SK-N-SH (cell line): ENCODE measurements around the gene FPR1. TPM values are rescaled to one million over a fixed set of nuclear protein-coding genes. Genes with fewer than 3 reads are reported as not detected.

Experiments
- CTCF ChIA-PET: fragments of 300-600, 350-600 bp; formaldehyde crosslinking; extraction: SDS; loops from one replicate; lab custom pipeline; 2021; lab: Yijun Ruan, JAX
- POLR2A ChIA-PET: fragments of 350-600 bp; sonication (Branson Sonifier 250); formaldehyde crosslinking; extraction: SDS; loops from one replicate; lab custom pipeline; 2020; ENCODE audit warnings: antibody characterized with exemption, inconsistent platforms; lab: Yijun Ruan, JAX
- DNase-seq: peaks from one replicate; pipeline ENCODE4 v3.0.0; 2012
- H2AFZ ChIP-seq: fragments of 200-600 bp; sonication (generic); 2 replicates; pipeline ENCODE4 v1.8.1; 2016; ENCODE audit warnings: antibody characterized with exemption, mild to moderate bottlenecking, low read depth
- H3F3A ChIP-seq: fragments of 200-600 bp; sonication (generic); replicated peaks from 2 replicates; pipeline ENCODE3; 2016; ENCODE audit warnings: antibody characterized with exemption, mild to moderate bottlenecking; ENCODE audit not compliant: insufficient read depth
- H3K27ac ChIP-seq, 2 experiments: fragments of 200-500 bp in 1 of 2; fragments of 200-600 bp in 1 of 2; sonication (Bioruptor generic) in 1 of 2; sonication (generic), shearing (Covaris generic) in 1 of 2; 2 replicates each; pipeline versions ENCODE4 v1.5.1 to v1.6.1; 2014 to 2016; ENCODE audit warnings: low read depth in 2 of 2, inconsistent platforms in 1 of 2, low read length in 1 of 2, mild to moderate bottlenecking in 1 of 2, mixed read lengths in 1 of 2
- H3K27me3 ChIP-seq: fragments of 200-600 bp; sonication (generic), shearing (Covaris generic); 2 replicates; pipeline ENCODE4 v1.6.1; 2016; ENCODE audit warnings: mixed run types; ENCODE audit not compliant: insufficient read depth
- H3K36me3 ChIP-seq, 2 experiments: fragments of 200-500 bp in 1 of 2; fragments of 200-600 bp in 1 of 2; sonication (Bioruptor generic) in 1 of 2; sonication (generic) in 1 of 2; replicated peaks in 1 of 2; 2 replicates each; pipeline versions ENCODE3 to v1.5.1; 2014 to 2016; ENCODE audit warnings: low read length in 1 of 2, mild to moderate bottlenecking in 1 of 2; ENCODE audit not compliant: insufficient read depth in 2 of 2, control insufficient read depth in 1 of 2
- H3K4me1 ChIP-seq, 2 experiments: fragments of 200-500 bp in 1 of 2; fragments of 200-600 bp in 1 of 2; sonication (Bioruptor generic) in 1 of 2; sonication (generic), shearing (Covaris generic) in 1 of 2; 2 replicates each; pipeline versions ENCODE4 v1.5.1 to v1.6.1; 2014 to 2016; ENCODE audit warnings: low read depth in 1 of 2, low read length in 1 of 2, mixed run types in 1 of 2; ENCODE audit not compliant: insufficient read depth in 2 of 2, control insufficient read depth in 1 of 2
- H3K4me2 ChIP-seq: fragments of 200-600 bp; sonication (generic), shearing (Covaris generic); 2 replicates; pipeline ENCODE4 v1.6.1; 2017; ENCODE audit warnings: mixed run types
- H3K4me3 ChIP-seq, 2 experiments: fragments of 200-500 bp in 1 of 2; fragments of 200-600 bp in 1 of 2; sonication (Bioruptor generic) in 1 of 2; sonication (generic), shearing (Covaris generic) in 1 of 2; 2 replicates each; pipeline versions ENCODE4 v1.5.1 to v1.8.1; 2014 to 2016; ENCODE audit warnings: low read depth in 2 of 2, inconsistent platforms in 1 of 2, low read length in 1 of 2, mild to moderate bottlenecking in 1 of 2, mixed read lengths in 1 of 2, moderate library complexity in 1 of 2
- H3K79me2 ChIP-seq: fragments of 200-600 bp; sonication (generic); 2 replicates; pipeline ENCODE4 v1.8.1; 2017; ENCODE audit warnings: mild to moderate bottlenecking; ENCODE audit not compliant: insufficient read depth
- H3K9ac ChIP-seq: fragments of 200-600 bp; sonication (generic); 2 replicates; pipeline ENCODE4 v1.6.1; 2017; ENCODE audit warnings: mixed run types
- H3K9me2 ChIP-seq: fragments of 200-600 bp; sonication (generic); 2 replicates; pipeline ENCODE4 v1.6.1; 2017; ENCODE audit warnings: mixed run types
- H3K9me3 ChIP-seq: fragments of 200-600 bp; sonication (generic); 2 replicates; pipeline ENCODE4 v1.6.1; 2017; ENCODE audit warnings: mixed run types, mild to moderate bottlenecking, moderate library complexity
- H4K20me1 ChIP-seq: fragments of 200-600 bp; sonication (generic); 2 replicates; pipeline ENCODE4 v1.6.1; 2017; ENCODE audit warnings: mild to moderate bottlenecking, mixed run types; ENCODE audit not compliant: insufficient read depth
- EZH2phosphoT487 ChIP-seq: fragments of 200-600 bp; sonication (generic); IDR thresholded peaks from 2 replicates; pipeline ENCODE4 v1.6.1; 2017; ENCODE audit warnings: low read depth, mixed run types, mild to moderate bottlenecking, antibody characterized with exemption, moderate library complexity, borderline replicate concordance
- FOSL2 ChIP-seq: IDR thresholded peaks from 2 replicates; pipeline ENCODE4 v1.4.0; 2012; ENCODE audit warnings: low read depth, mild to moderate bottlenecking, moderate library complexity, borderline replicate concordance
- GABPA ChIP-seq: IDR thresholded peaks from 2 replicates; pipeline ENCODE4 v1.4.0; 2012; ENCODE audit warnings: low read depth, mild to moderate bottlenecking
- GATA2 ChIP-seq: sonication (generic); formaldehyde crosslinking; IDR thresholded peaks from 2 replicates; pipeline ENCODE4 v1.5.0; 2020; ENCODE audit warnings: mild to moderate bottlenecking, missing genetic modification reagents
- IRF3 ChIP-seq: fragments of 150-350 bp; IDR thresholded peaks from 2 replicates; pipeline ENCODE4 v1.6.1; 2016; ENCODE audit warnings: mild to moderate bottlenecking, low read depth, low read length
- MEF2A ChIP-seq: IDR thresholded peaks from 2 replicates; pipeline ENCODE4 v1.4.0; 2012; ENCODE audit warnings: low read depth, borderline replicate concordance
- MXI1 ChIP-seq: IDR thresholded peaks from 2 replicates; pipeline ENCODE4 v1.6.1; 2012; ENCODE audit warnings: mild to moderate bottlenecking, low read depth, low read length, improper control_type of control experiment
- RXRA ChIP-seq: IDR thresholded peaks from 2 replicates; pipeline ENCODE4 v1.4.0; 2012; ENCODE audit warnings: low read depth, mild to moderate bottlenecking, borderline replicate concordance
- TAF1 ChIP-seq: IDR thresholded peaks from 2 replicates; pipeline ENCODE4 v1.6.1; 2012; ENCODE audit warnings: low read depth, mild to moderate bottlenecking, low read length, moderate library complexity, borderline replicate concordance
- TEAD4 ChIP-seq: IDR thresholded peaks from 2 replicates; pipeline ENCODE4 v1.4.0; 2012; ENCODE audit warnings: mild to moderate bottlenecking, borderline replicate concordance; ENCODE audit not compliant: insufficient read depth
- WGBS: methylation state at CpG from one replicate; pipeline ENCODE4 v1.1.6; 2017; ENCODE audit warnings: low lambda C conversion rate; 5-methylcytosine and 5-hydroxymethylcytosine counted together
- polyA plus RNA-seq, 3 experiments: library from polyadenylated mRNA; depleted of rRNA; stranded (reverse); fragments of >200 nt; gene quantifications; 2 replicates each; pipeline ENCODE4 v1.2.3, GENCODE V29; 2012
- TF ChIP-seq, protein P1 (sequence below): fragments of 200-600 bp; sonication (generic); IDR thresholded peaks from 2 replicates; pipeline ENCODE4 v1.6.1; 2017; ENCODE audit warnings: antibody characterized with exemption, mild to moderate bottlenecking, moderate library complexity

Gene FPR1
- polyA plus RNA-seq, 1 of the 3 experiments (the other 2 are of a cell fraction) = not detected

- CTCF ChIA-PET = interaction anchor here (0.6 kb wide), 1 partner anchor 40 kb away, joined by 3 read pairs; no protein-coding TSS in a partner anchor
- POLR2A ChIA-PET = no interaction called here
- Histone ChIP-seq H3K9me3 (no peaks in the 10 kb centered on the region), H3K9ac (no peak overlapping the region), H3K4me3 (no peak overlapping the region), H3K4me2 (no peak overlapping the region), H3K27ac (no peak overlapping the region), H3K9me2 (no peaks in the 10 kb centered on the region), H3K4me1 (peaks cover 0 to 7% of the 10 kb centered on the region in 2 experiments; a peak in 1 of 4 replicates), H4K20me1 (peaks cover 69% of the 10 kb centered on the region), H2AFZ (no peak overlapping the region), H3K79me2 (peaks cover 30% of the 10 kb centered on the region; the same call in 1 of the 2 replicates), H3K27me3 (no peaks in the 10 kb centered on the region), H3F3A (peaks cover 51% of the 10 kb centered on the region), H3K36me3 (peaks cover 39 to 69% of the 10 kb centered on the region in 2 experiments)
- WGBS = 91% methylated on average over 12 of the region's 12 CpGs
- peak; percentile 2 for DNase-seq
- no peak for TF ChIP-seq IRF3
- no peak for TF ChIP-seq GABPA
- no peak for TF ChIP-seq TEAD4
- TF ChIP-seq MEF2A = no peak
- TF ChIP-seq FOSL2 = no peak
- no peak for TF ChIP-seq MXI1
- no peak for TF ChIP-seq GATA2
Measured at GRCh38 chr19:51701468-51702100, 50.1 kb downstream of the FPR1 start.

- DNase-seq = peak; percentile 0
- Histone ChIP-seq H3K79me2 (peaks cover 54% of the 10 kb centered on the region), H3K9me2 (no peaks in the 10 kb centered on the region), H3K4me1 (no peaks in the 10 kb centered on the region; a peak in 1 of 4 replicates), H2AFZ (no peak overlapping the region), H3K9ac (no peak overlapping the region), H3K9me3 (no peaks in the 10 kb centered on the region), H3F3A (peaks cover 49% of the 10 kb centered on the region), H3K27me3 (no peaks in the 10 kb centered on the region), H4K20me1 (peaks cover 89% of the 10 kb centered on the region), H3K36me3 (peaks cover 46 to 62% of the 10 kb centered on the region in 2 experiments), H3K4me3 (no peak overlapping the region), H3K27ac (no peak overlapping the region), H3K4me2 (no peak overlapping the region)
- CTCF ChIA-PET = interaction anchor here (1.1 to 1.2 kb wide), 2 partner anchors 23 to 42 kb away, joined by 3 to 4 read pairs; no protein-coding TSS in a partner anchor
- TF ChIP-seq TEAD4 (no peak), TAF1 (no peak), RXRA (no peak), EZH2phosphoT487 (no peak), GABPA (no peak)
- TF ChIP-seq, protein P1, sequence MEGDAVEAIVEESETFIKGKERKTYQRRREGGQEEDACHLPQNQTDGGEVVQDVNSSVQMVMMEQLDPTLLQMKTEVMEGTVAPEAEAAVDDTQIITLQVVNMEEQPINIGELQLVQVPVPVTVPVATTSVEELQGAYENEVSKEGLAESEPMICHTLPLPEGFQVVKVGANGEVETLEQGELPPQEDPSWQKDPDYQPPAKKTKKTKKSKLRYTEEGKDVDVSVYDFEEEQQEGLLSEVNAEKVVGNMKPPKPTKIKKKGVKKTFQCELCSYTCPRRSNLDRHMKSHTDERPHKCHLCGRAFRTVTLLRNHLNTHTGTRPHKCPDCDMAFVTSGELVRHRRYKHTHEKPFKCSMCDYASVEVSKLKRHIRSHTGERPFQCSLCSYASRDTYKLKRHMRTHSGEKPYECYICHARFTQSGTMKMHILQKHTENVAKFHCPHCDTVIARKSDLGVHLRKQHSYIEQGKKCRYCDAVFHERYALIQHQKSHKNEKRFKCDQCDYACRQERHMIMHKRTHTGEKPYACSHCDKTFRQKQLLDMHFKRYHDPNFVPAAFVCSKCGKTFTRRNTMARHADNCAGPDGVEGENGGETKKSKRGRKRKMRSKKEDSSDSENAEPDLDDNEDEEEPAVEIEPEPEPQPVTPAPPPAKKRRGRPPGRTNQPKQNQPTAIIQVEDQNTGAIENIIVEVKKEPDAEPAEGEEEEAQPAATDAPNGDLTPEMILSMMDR = no peak
- POLR2A ChIA-PET = no interaction called here
- WGBS = 92% methylated on average over 5 of the region's 5 CpGs
Measured at GRCh38 chr19:51699170-51699569, 52.5 kb downstream of the FPR1 start.
